ENCODE measurements around the gene NDUFS7. TPM values are rescaled to one million over a fixed set of nuclear protein-coding genes. Genes with fewer than 3 reads are reported as not detected.
"Not testable (repeated sequence)": the region's sequence is repeated elsewhere in the genome, so short reads cannot be mapped to it uniquely, and the experiment has no call there.

The NDUFS7 gene
- total RNA-seq, 4 donors from 2014 or later, result 124 to 191 (median 165) TPM

- peak overlapping the region; percentile 86 to 94 (median 89) for H3K27ac ChIP-seq
- TF ChIP-seq CTCF (IDR thresholded peaks at IDR 0.05), result no peak
- no peak for TF ChIP-seq POLR2A (IDR thresholded peaks at IDR 0.05)
- peaks cover 26 to 54% (median 27%) of the 10 kb centered on the region in 3 donors for H3K4me1 ChIP-seq
- DNase-seq, result no peak
- 2% methylated on average over 11 to 13 of the region's 26 CpGs for WGBS, 2 donors
- peaks cover 31 to 64% (median 34%) of the 10 kb centered on the region in 3 donors for H3K36me3 ChIP-seq
- intact Hi-C loops (cut with DNase I), result no loop called here
- H3K27me3 ChIP-seq, result no peaks in the 10 kb centered on the region
- no peaks in the 10 kb centered on the region for H3K9me3 ChIP-seq
- peak overlapping the region; percentile 67 to 95 (median 90) for H3K4me3 ChIP-seq
Measured at GRCh38 chr19:1438933-1439354, 55.2 kb downstream of the NDUFS7 start.

DNA sequence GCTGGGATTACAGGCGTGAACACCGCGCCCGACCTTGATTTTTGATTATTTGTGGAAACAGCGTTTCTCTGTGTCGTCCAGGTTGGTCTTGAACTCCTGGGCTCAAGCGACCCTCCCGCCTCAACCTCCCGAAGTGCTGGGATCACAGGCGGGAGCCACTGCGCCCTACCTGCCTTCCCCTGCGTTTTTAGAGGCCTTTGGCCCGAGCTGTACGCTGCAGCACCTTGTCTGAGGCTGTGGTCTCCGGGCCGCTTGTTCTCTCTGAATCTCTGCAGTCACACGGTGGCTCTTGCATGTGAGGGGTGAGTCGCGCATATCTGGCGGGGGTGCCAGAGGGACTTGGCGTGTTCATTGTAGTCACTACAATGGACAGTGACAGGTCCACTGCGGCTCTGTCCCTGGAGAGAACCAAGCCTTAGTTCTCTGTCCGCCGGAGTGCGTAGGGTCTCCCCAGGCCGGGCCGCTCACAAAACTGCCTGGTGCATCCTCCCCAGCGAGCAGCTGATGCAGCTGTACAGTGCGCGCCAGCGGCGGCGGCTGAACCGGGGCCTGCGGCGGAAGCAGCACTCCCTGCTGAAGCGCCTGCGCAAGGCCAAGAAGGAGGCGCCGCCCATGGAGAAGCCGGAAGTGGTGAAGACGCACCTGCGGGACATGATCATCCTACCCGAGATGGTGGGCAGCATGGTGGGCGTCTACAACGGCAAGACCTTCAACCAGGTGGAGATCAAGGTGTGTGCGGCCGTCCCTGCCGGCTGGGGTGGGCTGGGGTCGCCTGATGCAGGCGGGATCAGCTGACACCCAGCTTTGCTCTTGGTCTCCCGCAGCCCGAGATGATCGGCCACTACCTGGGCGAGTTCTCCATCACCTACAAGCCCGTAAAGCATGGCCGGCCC is 56.1 kb downstream of the NDUFS7 start:
- intact Hi-C loops (cut with DNase I); H3K9me3 ChIP-seq; DNase-seq; H3K27me3 ChIP-seq: not testable (repeated sequence)
- Histone ChIP-seq H3K36me3 (peaks cover 25 to 55% (median 27%) of the 10 kb centered on the region in 3 donors), H3K4me3 (peak overlapping the region; percentile 67 to 95 (median 90)), H3K4me1 (peaks cover 28 to 62% (median 28%) of the 10 kb centered on the region in 3 donors), H3K27ac (peak overlapping the region; percentile 7 to 91 (median 86))
- 29 to 57% methylated on average over 13 to 22 of the region's 57 CpGs for WGBS, 2 donors

DNA sequence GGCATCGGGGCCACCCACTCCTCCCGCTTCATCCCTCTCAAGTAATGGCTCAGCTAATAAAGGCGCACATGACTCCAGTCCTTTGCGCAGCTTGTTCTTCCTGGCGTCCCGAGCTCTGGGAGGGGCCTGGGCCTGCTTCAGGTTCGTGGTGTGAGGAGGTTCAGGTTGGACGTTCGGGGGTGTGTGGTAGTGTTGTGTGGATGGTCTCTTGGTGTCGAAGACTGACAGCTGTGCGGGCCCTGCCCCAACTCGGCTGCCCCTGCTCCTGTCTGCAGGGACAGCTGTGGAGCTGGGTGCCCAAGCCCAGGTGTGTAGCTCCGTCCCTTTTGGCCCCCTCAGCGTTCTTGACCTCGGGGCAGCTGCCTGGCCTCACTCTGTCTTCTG is 56.7 kb downstream of the NDUFS7 start:
- no peak for DNase-seq
- Histone ChIP-seq H3K9me3 (no peaks in the 10 kb centered on the region), H3K27me3 (peaks cover 0 to 3% (median 0%) of the 10 kb centered on the region in 4 donors), H3K4me3 (peak overlapping the region in 2 of 4 donors; percentile 67 to 95), H3K27ac (no peak overlapping the region), H3K36me3 (peaks cover 25 to 49% (median 25%) of the 10 kb centered on the region in 3 donors), H3K4me1 (peaks cover 32 to 68% (median 34%) of the 10 kb centered on the region in 3 donors)
- WGBS, 2 donors, result 68% methylated on average over 6 of the region's 15 CpGs; no CpG with 5 or more reads in 1 of the 2 donors
- TF ChIP-seq CTCF (IDR thresholded peaks at IDR 0.05), result no peak
- no peak for TF ChIP-seq POLR2A (IDR thresholded peaks at IDR 0.05)
- intact Hi-C loops (cut with DNase I), result no loop called here

DNA sequence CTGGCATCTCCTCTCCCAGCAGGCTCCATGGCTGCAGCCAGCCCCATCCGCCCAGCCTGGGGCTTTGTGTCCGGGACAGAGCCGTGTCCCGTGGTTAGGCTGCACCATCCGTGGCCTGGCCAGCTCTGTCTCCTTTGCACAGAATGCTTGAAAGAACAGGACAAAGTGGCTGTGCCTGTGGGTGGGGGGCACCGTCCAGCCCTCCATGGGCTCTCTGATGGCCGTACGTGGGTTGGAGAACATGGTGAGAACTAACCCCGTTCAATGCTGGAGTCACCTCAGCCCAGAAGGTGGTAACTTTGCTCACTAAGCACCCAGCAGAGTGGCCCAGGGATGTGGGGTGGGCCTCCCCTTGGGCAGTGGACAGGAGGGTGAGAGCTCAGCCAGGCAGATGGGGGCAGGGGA is 57.3 kb downstream of the NDUFS7 start:
- peaks cover 0 to 9% (median 2%) of the 10 kb centered on the region in 4 donors for H3K27me3 ChIP-seq

More for the DNA sequence above, 57.3 kb downstream of the NDUFS7 start:
- intact Hi-C loops (cut with DNase I), result no loop called here
- no peak for DNase-seq
- no peak overlapping the region for H3K27ac ChIP-seq
- no peak overlapping the region for H3K4me3 ChIP-seq
- 80% methylated on average over 1 of the region's 9 CpGs; no CpG with 5 or more reads in 1 of the 2 donors for WGBS, 2 donors
- H3K4me1 ChIP-seq, result peaks cover 37 to 74% (median 39%) of the 10 kb centered on the region in 3 donors
- H3K36me3 ChIP-seq, result peaks cover 25 to 43% (median 25%) of the 10 kb centered on the region in 3 donors
- no peak for TF ChIP-seq CTCF (IDR thresholded peaks at IDR 0.05)
- TF ChIP-seq POLR2A (IDR thresholded peaks at IDR 0.05), result no peak
- H3K9me3 ChIP-seq, result no peaks in the 10 kb centered on the region

Data from esophagus squamous epithelium (tissue), 5 donors.